ENCODE results near the gene C6orf120.

C6orf120 gene

GRCh38 chr6:169725125-169726048 lies 23.5 kb downstream of the C6orf120 start:
- peak; percentile 96 for DNase-seq (ENCODE audit: low read depth)

GRCh38 chr6:169726049-169726400 lies 24.1 kb downstream of the C6orf120 start:
- DNase-seq (ENCODE audit: low read depth), result no peak

- no peak for DNase-seq (ENCODE audit: low read depth)
These were observed 25.0 kb downstream of the C6orf120 start for GRCh38 chr6:169726963-169727362.

- DNase-seq (ENCODE audit: low read depth), result no peak
These were observed 28.0 kb downstream of the C6orf120 start for GRCh38 chr6:169729961-169730360.

GRCh38 chr6:169738204-169738975 lies 36.5 kb downstream of the C6orf120 start:
- peak; percentile 39 for DNase-seq (ENCODE audit: low read depth)

- DNase-seq (ENCODE audit: low read depth), result no peak
These were observed 37.1 kb downstream of the C6orf120 start for GRCh38 chr6:169738976-169739529.

GRCh38 chr6:169741344-169741743 lies 39.4 kb downstream of the C6orf120 start:
- DNase-seq (ENCODE audit: low read depth), result no peak

- DNase-seq (ENCODE audit: low read depth), result no peak
These were observed 43.5 kb downstream of the C6orf120 start for GRCh38 chr6:169745405-169745804.

GRCh38 chr6:169746556-169746955 lies 44.6 kb downstream of the C6orf120 start:
- no peak for DNase-seq (ENCODE audit: low read depth)

- peak; percentile 94 for DNase-seq (ENCODE audit: low read depth)
These were observed 49.5 kb downstream of the C6orf120 start, which contains the start of the genes DYNLT2 and ERMARD for GRCh38 chr6:169751242-169752073. Gene DYNLT2 (minus strand): TSS chr6:169751572. CDS start chr6:169751458, 114 bp downstream. Gene ERMARD (plus strand): TSS chr6:169751622. CDS start chr6:169751658, 36 bp downstream.

GRCh38 chr6:169752074-169752623 lies 50.2 kb downstream of the C6orf120 start:
- no peak for DNase-seq (ENCODE audit: low read depth)
